BE2C (cell line): Measurements from ENCODE around the gene SOWAHA.

Experiments used
- DNase-seq: peaks from one replicate; pipeline ENCODE4 v3.0.0-alpha.2; 2020
- H3K27me3 ChIP-seq: fragments of 250-450 bp; sonication (Bioruptor Pico); 2 replicates; pipeline ENCODE4 v1.5.1; 2020; ENCODE audit warnings: mild to moderate bottlenecking
- H3K36me3 ChIP-seq: fragments of 250-450 bp; sonication (Bioruptor Pico); 2 replicates; pipeline ENCODE4 v1.5.1; 2020; ENCODE audit warnings: mild to moderate bottlenecking
- H3K4me1 ChIP-seq: fragments of 250-450 bp; sonication (Bioruptor Pico); 2 replicates; pipeline ENCODE4 v1.5.1; 2020
- H3K4me3 ChIP-seq: 2 replicates; pipeline ENCODE4 v1.5.1; 2011; ENCODE audit warnings: low read depth, low read length
- H3K9me3 ChIP-seq: fragments of 250-450 bp; sonication (Bioruptor Pico); 2 replicates; pipeline ENCODE4 v1.5.1; 2020
- TF ChIP-seq, protein P1 (sequence below): IDR thresholded peaks from 2 replicates; pipeline ENCODE4 v1.5.1; 2012; ENCODE audit warnings: mild to moderate bottlenecking, low read depth, low read length

SOWAHA gene

DNA sequence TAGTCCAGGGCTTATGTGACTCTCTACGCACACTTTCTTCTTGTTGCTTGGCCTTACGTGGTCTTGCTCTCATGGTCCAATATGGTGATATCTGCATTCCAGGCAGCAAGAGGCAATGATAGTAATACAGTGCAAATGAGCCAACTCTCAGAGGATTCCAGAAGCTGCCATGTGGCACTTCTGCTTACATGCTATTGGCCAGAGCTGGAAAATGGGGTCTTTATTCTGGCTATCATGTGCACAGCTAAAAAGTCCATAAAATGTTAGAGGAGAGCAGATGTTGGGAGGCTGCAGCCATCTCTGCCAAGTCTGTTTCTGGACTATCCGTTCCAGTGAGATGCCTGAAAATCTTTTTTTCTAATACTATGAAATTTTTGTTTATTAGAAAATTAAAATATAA lies 33.1 kb upstream of the SOWAHA start:
- no peaks in the 10 kb centered on the region for H3K27me3 ChIP-seq
- TF ChIP-seq, protein P1, sequence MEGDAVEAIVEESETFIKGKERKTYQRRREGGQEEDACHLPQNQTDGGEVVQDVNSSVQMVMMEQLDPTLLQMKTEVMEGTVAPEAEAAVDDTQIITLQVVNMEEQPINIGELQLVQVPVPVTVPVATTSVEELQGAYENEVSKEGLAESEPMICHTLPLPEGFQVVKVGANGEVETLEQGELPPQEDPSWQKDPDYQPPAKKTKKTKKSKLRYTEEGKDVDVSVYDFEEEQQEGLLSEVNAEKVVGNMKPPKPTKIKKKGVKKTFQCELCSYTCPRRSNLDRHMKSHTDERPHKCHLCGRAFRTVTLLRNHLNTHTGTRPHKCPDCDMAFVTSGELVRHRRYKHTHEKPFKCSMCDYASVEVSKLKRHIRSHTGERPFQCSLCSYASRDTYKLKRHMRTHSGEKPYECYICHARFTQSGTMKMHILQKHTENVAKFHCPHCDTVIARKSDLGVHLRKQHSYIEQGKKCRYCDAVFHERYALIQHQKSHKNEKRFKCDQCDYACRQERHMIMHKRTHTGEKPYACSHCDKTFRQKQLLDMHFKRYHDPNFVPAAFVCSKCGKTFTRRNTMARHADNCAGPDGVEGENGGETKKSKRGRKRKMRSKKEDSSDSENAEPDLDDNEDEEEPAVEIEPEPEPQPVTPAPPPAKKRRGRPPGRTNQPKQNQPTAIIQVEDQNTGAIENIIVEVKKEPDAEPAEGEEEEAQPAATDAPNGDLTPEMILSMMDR: no peak
- no peaks in the 10 kb centered on the region for H3K9me3 ChIP-seq
- H3K36me3 ChIP-seq: no peaks in the 10 kb centered on the region
- no peak for DNase-seq
- peaks cover 9% of the 10 kb centered on the region for H3K4me1 ChIP-seq
- no peak overlapping the region for H3K4me3 ChIP-seq

DNA sequence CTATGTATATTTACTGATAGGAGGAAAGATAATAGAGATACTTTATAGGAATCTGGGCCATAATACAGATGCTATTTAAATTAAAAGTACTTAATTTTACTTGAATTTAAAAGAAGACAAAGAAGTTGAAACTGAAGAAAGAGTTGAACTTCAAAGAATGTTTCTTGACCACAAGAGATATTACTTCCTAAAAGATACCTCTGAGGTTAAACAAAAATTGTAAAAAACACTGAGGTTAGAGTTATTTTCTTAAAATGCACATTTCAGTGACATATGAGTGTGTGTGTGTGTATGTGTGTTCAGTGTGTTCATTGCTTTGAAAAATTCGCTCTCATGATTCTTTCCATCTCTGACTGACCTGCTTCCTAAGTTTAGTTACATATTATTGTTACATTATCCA lies 32.5 kb upstream of the SOWAHA start:
- no peak for DNase-seq
- Histone ChIP-seq H3K4me1 (peaks cover 3% of the 10 kb centered on the region), H3K4me3 (no peak overlapping the region), H3K27me3 (no peaks in the 10 kb centered on the region), H3K36me3 (no peaks in the 10 kb centered on the region), H3K9me3 (no peaks in the 10 kb centered on the region)
- TF ChIP-seq, protein P1: no peak

DNA sequence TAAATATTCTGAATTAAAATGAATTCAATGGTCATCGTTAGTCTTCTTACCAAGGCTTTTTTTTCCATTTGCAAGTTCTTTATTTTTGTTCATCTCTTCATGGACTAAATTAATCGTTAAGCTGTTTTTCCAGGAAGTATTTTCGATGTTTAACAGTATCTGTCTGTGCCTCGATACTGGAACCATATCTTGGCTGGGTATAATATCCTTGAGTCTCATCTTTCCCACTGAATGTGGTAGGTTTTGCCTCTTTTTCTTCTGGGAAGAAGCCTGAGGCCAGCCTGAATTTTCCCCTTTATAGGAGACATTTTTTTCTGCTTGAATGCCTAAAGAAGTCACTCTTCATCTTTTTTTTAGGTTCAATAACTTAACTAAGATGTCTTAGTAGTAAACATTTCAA lies 32.1 kb upstream of the SOWAHA start:
- no peaks in the 10 kb centered on the region for H3K9me3 ChIP-seq

DNA sequence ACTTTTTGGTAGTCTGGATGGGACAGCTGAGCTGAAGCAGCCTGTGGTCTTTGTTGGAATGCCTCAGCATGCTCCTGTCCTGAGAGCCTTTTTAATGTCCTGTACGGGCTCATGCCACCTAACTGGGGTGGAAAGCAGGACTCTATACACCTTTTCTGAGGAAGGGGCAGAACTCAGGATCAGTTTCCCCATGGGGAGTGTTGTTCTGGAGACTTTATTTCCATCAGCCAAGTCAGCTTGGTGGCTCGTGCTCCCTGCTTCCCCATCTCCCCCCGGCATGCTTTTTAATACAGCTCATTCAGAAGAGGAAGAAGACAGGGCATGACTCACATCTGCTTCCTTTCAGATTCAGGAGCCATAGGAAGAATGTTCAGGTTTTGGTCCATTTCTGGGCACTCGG lies 31.0 kb upstream of the SOWAHA start:
- no peak overlapping the region for H3K4me3 ChIP-seq
- TF ChIP-seq, protein P1: no peak
- DNase-seq: no peak
- no peaks in the 10 kb centered on the region for H3K9me3 ChIP-seq
- no peaks in the 10 kb centered on the region for H3K27me3 ChIP-seq
- H3K4me1 ChIP-seq: no peaks in the 10 kb centered on the region
- no peaks in the 10 kb centered on the region for H3K36me3 ChIP-seq

More for the DNA sequence above, 32.1 kb upstream of the SOWAHA start:
- DNase-seq: no peak
- Histone ChIP-seq H3K4me3 (no peak overlapping the region), H3K36me3 (no peaks in the 10 kb centered on the region), H3K4me1 (no peaks in the 10 kb centered on the region; the same call in 1 of the 2 replicates), H3K27me3 (no peaks in the 10 kb centered on the region)
- TF ChIP-seq, protein P1: no peak

DNA sequence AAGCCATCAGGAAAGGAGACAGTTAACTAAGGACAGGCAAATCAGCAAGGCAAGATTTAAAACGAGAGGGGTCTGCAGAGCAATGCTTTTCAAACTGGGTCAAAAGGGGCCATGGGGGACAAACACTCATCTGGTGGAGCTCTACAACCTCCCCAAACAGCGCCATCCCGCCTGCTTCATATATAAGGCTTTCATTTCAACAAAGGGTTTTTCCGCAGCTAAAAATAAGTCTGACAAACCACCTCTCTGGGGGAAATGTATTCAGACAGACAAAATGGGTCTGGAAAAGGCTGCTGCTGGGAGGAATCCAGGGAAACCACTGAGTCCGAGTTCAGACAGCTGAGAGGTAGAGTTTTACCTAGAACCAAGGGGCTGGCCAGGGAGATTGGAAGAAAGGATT lies 27.7 kb upstream of the SOWAHA start:
- Histone ChIP-seq H3K36me3 (no peaks in the 10 kb centered on the region), H3K9me3 (no peaks in the 10 kb centered on the region), H3K4me3 (no peak overlapping the region), H3K4me1 (peaks cover 16% of the 10 kb centered on the region), H3K27me3 (no peaks in the 10 kb centered on the region)
- DNase-seq: no peak
- TF ChIP-seq, protein P1: no peak

DNA sequence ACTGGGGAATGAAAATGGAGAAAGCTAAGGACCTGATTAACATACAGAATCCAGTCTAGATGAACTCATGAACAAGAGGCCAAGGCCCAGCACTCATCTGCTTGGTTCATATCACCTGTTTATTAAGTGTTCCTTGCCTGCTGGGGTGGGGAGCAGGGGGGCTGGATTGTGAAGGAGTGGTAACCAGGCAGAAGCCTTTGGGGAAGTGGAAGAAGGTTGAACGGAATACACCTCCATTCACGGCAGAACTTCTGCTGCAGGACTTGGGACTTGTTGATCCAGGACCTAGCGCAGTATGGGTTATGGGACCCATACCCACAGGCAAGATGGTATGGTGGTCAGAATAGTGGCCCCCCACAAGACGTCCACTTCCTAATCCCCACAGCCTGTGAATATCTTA lies 27.2 kb upstream of the SOWAHA start:
- Histone ChIP-seq H3K27me3 (no peaks in the 10 kb centered on the region), H3K9me3 (no peaks in the 10 kb centered on the region), H3K36me3 (no peaks in the 10 kb centered on the region), H3K4me1 (peaks cover 16% of the 10 kb centered on the region), H3K4me3 (no peak overlapping the region)
- DNase-seq: no peak
- TF ChIP-seq, protein P1: no peak
